Activated T-cell treated with anti-CD3 and anti-CD28 coated beads, Interleukin-2, amount 50 U/mL, for 72 hours (primary cell): Measurements from ENCODE around the gene CLDN25. TPM values are rescaled to one million over a fixed set of nuclear protein-coding genes. Genes with fewer than 3 reads are reported as not detected.
"Not testable (repeated sequence)": the region's sequence is repeated elsewhere in the genome, so short reads cannot be mapped to it uniquely, and the experiment has no call there.

Experiments
- ATAC-seq, 2 donors: fragments of 150-1000 bp; cut with Tn5 transposase; replicated peaks in 1 of 2; 2 replicates each; pipeline ENCODE4 v1.10.0; 2021; ENCODE audit warnings: moderate library complexity in 2 of 2, mild to moderate bottlenecking in 1 of 2
- DNase-seq, 2 donors: peaks; one replicate each; pipeline ENCODE4 v3.0.0; 2021 to 2022; ENCODE audit warnings: mixed read lengths in 1 of 2
- H3K27ac Mint-ChIP-seq: one replicate; pipeline ENCODE4 v1.8.0; 2022; ENCODE audit warnings: mild to moderate bottlenecking, moderate library complexity, mixed read lengths
- H3K27me3 Mint-ChIP-seq: one replicate; pipeline ENCODE4 v1.8.0; 2022; ENCODE audit warnings: low read depth, mixed read lengths
- H3K36me3 Mint-ChIP-seq, 2 donors: one replicate each; pipeline ENCODE4 v1.8.0; 2022; ENCODE audit warnings: mixed read lengths in 2 of 2, mild to moderate bottlenecking in 1 of 2; ENCODE audit not compliant: insufficient read depth in 2 of 2
- H3K4me1 Mint-ChIP-seq: one replicate; pipeline ENCODE4 v1.8.0; 2022; ENCODE audit warnings: low read depth, mixed read lengths
- H3K4me3 Mint-ChIP-seq, 2 donors: one replicate each; pipeline ENCODE4 v1.8.0; 2022; ENCODE audit warnings: mild to moderate bottlenecking in 2 of 2, mixed read lengths in 2 of 2, moderate library complexity in 2 of 2
- H3K9me3 Mint-ChIP-seq, 2 donors: one replicate each; pipeline ENCODE4 v1.8.0; 2022; ENCODE audit warnings: mixed read lengths in 2 of 2
- total RNA-seq, 2 donors: library from RNA; stranded (reverse); gene quantifications; one replicate each; pipeline ENCODE4 v1.2.3, GENCODE V29; 2022

CLDN25 gene
- total RNA-seq, 2 donors from 2014 or later = not detected

GRCh38 chr11:113778111-113778910 is 1.3 kb upstream of the CLDN25 start:
- Mint-ChIP-seq H3K36me3 (peaks cover 2 to 3% of the 10 kb centered on the region in 2 donors), H3K4me3 (no peak overlapping the region), H3K27ac (no peak overlapping the region), H3K27me3 (peaks cover 16% of the 10 kb centered on the region), H3K9me3 (no peaks in the 10 kb centered on the region), H3K4me1 (peaks cover 8% of the 10 kb centered on the region)
- DNase-seq (no peak), ATAC-seq (no peak)

GRCh38 chr11:113781682-113782081 is 2.1 kb downstream of the CLDN25 start:
- H3K9me3 Mint-ChIP-seq = no peaks in the 10 kb centered on the region
- no peak overlapping the region for H3K4me3 Mint-ChIP-seq
- no peaks in the 10 kb centered on the region for H3K4me1 Mint-ChIP-seq
- H3K36me3 Mint-ChIP-seq = no peaks in the 10 kb centered on the region
- H3K27me3 Mint-ChIP-seq = peaks cover 25% of the 10 kb centered on the region
- DNase-seq (no peak), ATAC-seq (no peak)
- H3K27ac Mint-ChIP-seq = no peak overlapping the region

GRCh38 chr11:113782134-113782533 is 2.5 kb downstream of the CLDN25 start:
- peaks cover 28% of the 10 kb centered on the region for H3K27me3 Mint-ChIP-seq
- ATAC-seq = no peak
- H3K36me3 Mint-ChIP-seq = no peaks in the 10 kb centered on the region
- no peak for DNase-seq
- no peaks in the 10 kb centered on the region for H3K9me3 Mint-ChIP-seq
- H3K27ac Mint-ChIP-seq = no peak overlapping the region
- no peak overlapping the region for H3K4me3 Mint-ChIP-seq
- H3K4me1 Mint-ChIP-seq = no peaks in the 10 kb centered on the region

GRCh38 chr11:113789016-113789415 is 9.4 kb downstream of the CLDN25 start:
- not testable (repeated sequence) for DNase-seq, ATAC-seq, H3K27ac Mint-ChIP-seq, H3K36me3 Mint-ChIP-seq, H3K4me3 Mint-ChIP-seq, H3K4me1 Mint-ChIP-seq, H3K9me3 Mint-ChIP-seq
- H3K27me3 Mint-ChIP-seq = peaks cover 24% of the 10 kb centered on the region

GRCh38 chr11:113789675-113790320 is 10.2 kb downstream of the CLDN25 start:
- H3K9me3 Mint-ChIP-seq = no peaks in the 10 kb centered on the region
- ATAC-seq (no peak), DNase-seq (no peak)
- no peak overlapping the region for H3K27ac Mint-ChIP-seq
- no peaks in the 10 kb centered on the region for H3K36me3 Mint-ChIP-seq
- no peaks in the 10 kb centered on the region for H3K4me1 Mint-ChIP-seq
- H3K27me3 Mint-ChIP-seq = peaks cover 16% of the 10 kb centered on the region
- no peak overlapping the region for H3K4me3 Mint-ChIP-seq

GRCh38 chr11:113796663-113797259 is 17.2 kb downstream of the CLDN25 start:
- peaks cover 0 to 8% of the 10 kb centered on the region in 2 donors for H3K36me3 Mint-ChIP-seq
- no peaks in the 10 kb centered on the region for H3K4me1 Mint-ChIP-seq
- ATAC-seq (peak; percentile 41 to 55), DNase-seq (peak in 1 of 2 donors; percentile 5)
- H3K9me3 Mint-ChIP-seq = no peaks in the 10 kb centered on the region
- H3K4me3 Mint-ChIP-seq = no peak overlapping the region
- no peak overlapping the region for H3K27ac Mint-ChIP-seq
- no peaks in the 10 kb centered on the region for H3K27me3 Mint-ChIP-seq

- Mint-ChIP-seq H3K4me1 (no peaks in the 10 kb centered on the region), H3K9me3 (no peaks in the 10 kb centered on the region), H3K27me3 (no peaks in the 10 kb centered on the region), H3K36me3 (peaks cover 0 to 14% of the 10 kb centered on the region in 2 donors), H3K27ac (no peak overlapping the region), H3K4me3 (no peak overlapping the region)
- DNase-seq (no peak), ATAC-seq (no peak)
Measured at GRCh38 chr11:113802621-113803020, 23.0 kb downstream of the CLDN25 start.

- DNase-seq (no peak), ATAC-seq (no peak)
- H3K9me3 Mint-ChIP-seq = no peaks in the 10 kb centered on the region
- no peaks in the 10 kb centered on the region for H3K27me3 Mint-ChIP-seq
- no peak overlapping the region for H3K4me3 Mint-ChIP-seq
- peaks cover 0 to 15% of the 10 kb centered on the region in 2 donors for H3K36me3 Mint-ChIP-seq
- H3K4me1 Mint-ChIP-seq = no peaks in the 10 kb centered on the region
- H3K27ac Mint-ChIP-seq = no peak overlapping the region
Measured at GRCh38 chr11:113805640-113806039, 26.0 kb downstream of the CLDN25 start.

- no peak overlapping the region for H3K27ac Mint-ChIP-seq
- peaks cover 0 to 9% of the 10 kb centered on the region in 2 donors for H3K36me3 Mint-ChIP-seq
- H3K4me1 Mint-ChIP-seq = no peaks in the 10 kb centered on the region
- DNase-seq (peak; percentile 5 to 6), ATAC-seq (peak in 1 of 2 donors; percentile 35)
- H3K9me3 Mint-ChIP-seq = no peaks in the 10 kb centered on the region
- no peaks in the 10 kb centered on the region for H3K27me3 Mint-ChIP-seq
- H3K4me3 Mint-ChIP-seq = no peak overlapping the region
Measured at GRCh38 chr11:113806406-113806805, 26.8 kb downstream of the CLDN25 start.

- no peak for ATAC-seq
- DNase-seq = no peak
- Mint-ChIP-seq H3K4me3 (no peak overlapping the region), H3K27ac (no peak overlapping the region), H3K27me3 (no peaks in the 10 kb centered on the region), H3K4me1 (no peaks in the 10 kb centered on the region), H3K36me3 (peaks cover 0 to 14% of the 10 kb centered on the region in 2 donors), H3K9me3 (no peaks in the 10 kb centered on the region)
Measured at GRCh38 chr11:113808931-113809330, 29.3 kb downstream of the CLDN25 start.

- peaks cover 0 to 6% of the 10 kb centered on the region in 2 donors for H3K36me3 Mint-ChIP-seq
- ATAC-seq (no peak), DNase-seq (no peak)
- no peak overlapping the region for H3K4me3 Mint-ChIP-seq
- no peaks in the 10 kb centered on the region for H3K4me1 Mint-ChIP-seq
- no peak overlapping the region for H3K27ac Mint-ChIP-seq
- H3K9me3 Mint-ChIP-seq = no peaks in the 10 kb centered on the region
- H3K27me3 Mint-ChIP-seq = no peaks in the 10 kb centered on the region
Measured at GRCh38 chr11:113814181-113814580, 34.6 kb downstream of the CLDN25 start.

- Mint-ChIP-seq H3K27me3 (no peaks in the 10 kb centered on the region), H3K4me3 (no peak overlapping the region), H3K36me3 (peaks cover 0 to 6% of the 10 kb centered on the region in 2 donors), H3K9me3 (no peaks in the 10 kb centered on the region), H3K4me1 (no peaks in the 10 kb centered on the region), H3K27ac (no peak overlapping the region)
- DNase-seq (no peak), ATAC-seq (no peak)
Measured at GRCh38 chr11:113817162-113817561, 37.6 kb downstream of the CLDN25 start.

GRCh38 chr11:113817626-113818025 is 38.0 kb downstream of the CLDN25 start:
- ATAC-seq (no peak), DNase-seq (no peak)
- Mint-ChIP-seq H3K27ac (no peak overlapping the region), H3K4me3 (no peak overlapping the region), H3K36me3 (peaks cover 0 to 5% of the 10 kb centered on the region in 2 donors), H3K27me3 (no peaks in the 10 kb centered on the region), H3K9me3 (no peaks in the 10 kb centered on the region), H3K4me1 (no peaks in the 10 kb centered on the region)
